Endometrial microvascular endothelial cells (primary cell): ENCODE measurements around the gene NID1. TPM values are rescaled to one million over a fixed set of nuclear protein-coding genes. Genes with fewer than 3 reads are reported as not detected.

Experiments used
- in situ Hi-C: cut with HindIII; loops from 2 replicates; pipeline ENCODE4 v1.10.0; 2017; ENCODE audit warnings: low sequenced_read_pairs, low pct_unique_long_range_greater_than_20kb; ENCODE audit errors: inconsistent ontology term
- total RNA-seq: library from RNA; depleted of rRNA; stranded (reverse); fragments of >200 nt; gene quantifications from one replicate; pipeline ENCODE4 v1.2.3, GENCODE V29; 2015; ENCODE audit errors: inconsistent ontology term

The NID1 gene
- total RNA-seq, 1 donor from 2014 or later: 31.2 TPM

DNA sequence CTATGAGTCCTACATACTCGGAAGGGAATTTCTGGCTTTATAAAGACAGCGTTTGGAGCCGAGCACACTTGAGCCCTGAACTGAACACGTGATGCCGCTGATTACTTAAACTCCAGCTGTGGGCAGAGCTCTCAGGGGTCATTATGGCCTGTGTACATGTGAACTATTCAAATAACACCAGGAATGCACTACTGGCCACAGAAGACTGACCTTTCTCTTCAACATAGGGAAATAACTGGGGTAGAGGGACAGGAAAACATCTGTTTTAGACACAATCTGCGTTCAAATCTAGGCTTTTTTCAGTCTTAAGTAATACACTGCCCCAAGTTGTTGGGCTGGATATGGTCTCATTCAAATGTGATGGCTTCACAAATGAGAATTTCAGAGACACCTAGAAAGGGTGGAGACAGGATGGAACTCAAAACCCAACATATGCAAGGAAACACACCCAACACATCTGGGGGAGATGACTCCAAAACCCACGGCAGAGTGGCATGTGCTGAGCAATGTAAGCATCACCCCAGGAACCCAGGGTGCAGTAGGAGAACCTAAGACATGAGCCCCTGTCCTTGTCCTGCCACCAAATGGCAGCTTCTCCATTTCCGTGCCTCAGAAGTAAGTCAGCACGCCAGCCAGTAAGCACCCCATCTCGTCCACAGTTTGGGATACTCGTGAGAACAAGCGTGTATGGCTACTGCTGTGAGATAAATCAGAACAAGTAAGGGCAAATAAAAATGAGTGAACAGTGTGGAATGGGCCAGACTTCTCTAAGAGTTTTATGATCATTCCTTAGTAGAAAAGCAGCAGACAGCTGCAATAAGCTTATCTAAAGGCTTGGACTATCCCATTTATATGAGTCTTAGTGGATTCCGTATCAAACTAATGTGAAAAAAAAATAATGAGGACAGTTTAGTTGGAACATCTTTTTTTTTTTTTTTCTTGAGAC lies 24.9 kb downstream of the NID1 start:
- in situ Hi-C loops: no loop called here

DNA sequence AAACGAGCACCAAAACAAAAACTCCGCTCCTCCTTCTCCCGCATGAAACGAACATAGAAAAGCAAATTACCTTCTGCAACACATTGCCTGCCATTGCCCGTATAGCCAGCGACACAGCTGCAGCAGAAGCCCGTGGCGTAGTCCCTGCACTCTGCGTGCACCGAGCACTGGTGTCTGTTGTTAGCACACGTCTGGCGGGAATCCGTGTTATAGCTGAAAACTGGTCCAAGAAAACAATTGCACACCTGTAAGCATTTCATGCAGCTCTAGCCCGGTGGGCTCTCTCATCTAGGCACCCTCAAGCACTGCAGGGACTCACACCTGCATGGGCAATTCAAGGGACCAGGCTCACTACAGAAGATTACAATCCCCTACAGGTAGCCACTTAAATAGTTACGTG lies 26.9 kb downstream of the NID1 start:
- in situ Hi-C loops: no loop called here

DNA sequence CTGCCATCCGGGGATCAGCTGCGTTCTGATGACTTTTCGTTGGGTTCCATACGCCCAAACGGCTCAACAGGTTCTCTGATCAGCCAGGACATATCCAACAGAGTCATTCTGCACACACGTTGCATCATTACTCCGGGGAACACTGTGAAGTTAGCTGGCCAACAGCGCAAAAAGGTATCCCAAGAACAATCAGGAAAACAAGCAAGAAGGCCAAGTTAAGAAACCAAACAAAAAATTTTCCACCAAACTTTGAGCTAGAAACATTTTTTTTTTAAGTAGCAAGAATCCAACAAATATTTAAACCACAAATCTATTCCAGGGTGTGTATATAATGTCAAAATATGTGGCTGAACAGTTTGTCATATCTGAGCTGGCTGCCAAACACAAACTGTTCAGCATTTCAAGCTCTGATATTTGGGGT lies 29.2 kb downstream of the NID1 start:
- in situ Hi-C loops: no loop called here

DNA sequence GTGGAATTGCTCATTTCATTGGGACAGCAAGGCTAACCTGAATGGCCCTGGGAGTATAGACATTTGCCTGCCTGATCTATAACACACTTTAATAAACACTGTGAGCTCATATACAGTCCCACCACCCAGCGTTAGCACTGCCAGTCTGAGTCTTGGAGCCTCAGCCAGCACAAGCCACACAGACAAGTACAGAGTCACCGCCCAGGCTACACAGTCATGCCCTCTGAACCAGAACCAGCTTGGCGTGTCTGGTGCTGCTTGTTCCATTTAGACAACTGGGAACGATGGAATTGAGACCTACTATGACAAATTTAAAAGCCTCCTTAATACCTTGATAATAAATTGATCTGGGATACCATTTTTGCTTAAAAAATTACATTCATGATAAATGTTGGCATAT lies 31.6 kb downstream of the NID1 start:
- in situ Hi-C loops: no loop called here

DNA sequence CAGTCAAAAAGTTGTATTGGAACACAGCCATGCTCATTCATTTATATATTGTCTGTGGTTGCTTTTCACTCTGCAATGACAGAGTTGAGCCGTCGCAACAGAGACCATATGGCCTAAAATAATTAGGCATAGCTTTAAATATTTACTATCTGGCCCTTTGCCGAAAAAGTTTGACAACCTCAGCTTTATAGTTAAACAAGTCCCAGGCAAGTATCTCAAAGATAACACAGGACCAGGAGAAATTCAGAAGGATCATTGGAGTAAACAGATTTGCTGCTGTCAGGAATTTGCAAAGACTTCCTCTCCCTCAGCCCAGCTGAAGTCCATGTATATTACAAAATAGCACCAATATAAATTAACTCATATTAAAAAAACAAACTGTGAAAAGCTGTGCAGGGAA lies 34.4 kb downstream of the NID1 start:
- in situ Hi-C loops: no loop called here

DNA sequence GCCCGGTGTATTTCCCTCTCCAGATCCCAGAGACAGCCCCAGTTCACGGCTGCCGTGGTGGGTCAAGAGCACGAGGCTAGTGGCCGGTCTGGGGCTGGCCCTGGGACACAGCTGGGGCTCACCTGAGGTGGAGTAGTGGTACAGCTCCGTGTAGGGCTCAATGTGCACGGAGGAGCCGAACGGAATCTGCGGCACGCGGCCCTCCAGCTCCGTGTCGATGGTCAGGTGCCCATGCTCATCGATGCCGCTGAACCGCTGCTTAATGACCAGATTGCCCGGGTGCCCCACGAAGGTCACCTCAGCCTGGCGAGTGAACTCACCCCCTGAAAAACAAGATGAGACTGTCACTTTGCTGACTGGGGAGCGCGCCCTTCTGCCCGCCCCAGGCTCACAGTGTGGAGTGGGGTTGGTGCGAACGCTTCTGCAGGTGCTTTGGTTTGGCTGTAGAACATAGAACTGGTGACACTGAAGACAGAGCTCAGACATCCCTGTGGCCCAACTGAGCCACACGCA lies 35.4 kb downstream of the NID1 start:
- in situ Hi-C loops: no loop called here

DNA sequence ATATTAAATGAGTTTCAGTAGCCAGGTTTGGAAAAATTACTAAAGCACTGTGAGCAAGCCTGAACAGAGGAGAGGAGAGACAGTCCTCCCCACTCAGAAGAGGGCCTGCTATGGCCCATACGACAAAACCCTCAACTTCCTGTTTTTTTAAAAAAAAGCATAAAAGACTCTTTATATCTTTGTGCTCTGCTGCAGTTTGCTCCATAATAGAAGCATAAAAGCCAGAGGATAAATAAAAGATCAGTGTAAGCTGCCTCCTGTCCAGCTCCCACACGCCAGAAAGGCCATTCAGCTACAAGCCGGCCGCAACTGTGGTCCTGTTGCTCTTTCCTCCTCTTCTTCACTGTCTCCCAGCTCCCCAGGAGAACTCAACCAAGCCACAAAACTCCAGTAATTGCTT lies 37.8 kb downstream of the NID1 start:
- in situ Hi-C loops: no loop called here

DNA sequence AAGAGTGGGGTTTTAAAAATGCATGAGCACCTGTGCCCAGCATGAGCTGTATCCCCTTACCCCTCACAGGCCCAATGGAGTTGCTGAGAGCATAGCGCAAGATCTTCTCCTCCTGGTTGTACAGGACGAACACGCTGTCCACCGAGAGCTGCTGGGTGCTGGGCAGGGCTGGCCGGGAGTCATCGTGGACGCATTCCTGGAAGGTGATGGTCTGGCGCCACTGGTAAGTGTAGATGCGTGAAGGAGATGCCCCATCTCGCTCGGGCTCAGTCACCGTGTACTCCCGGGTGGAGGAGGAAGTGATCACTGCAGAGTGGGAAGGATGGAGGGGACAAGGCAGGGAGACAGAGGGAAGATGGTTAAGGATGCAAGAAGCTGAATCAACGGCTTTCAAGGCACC lies 39.1 kb downstream of the NID1 start:
- in situ Hi-C loops: no loop called here

DNA sequence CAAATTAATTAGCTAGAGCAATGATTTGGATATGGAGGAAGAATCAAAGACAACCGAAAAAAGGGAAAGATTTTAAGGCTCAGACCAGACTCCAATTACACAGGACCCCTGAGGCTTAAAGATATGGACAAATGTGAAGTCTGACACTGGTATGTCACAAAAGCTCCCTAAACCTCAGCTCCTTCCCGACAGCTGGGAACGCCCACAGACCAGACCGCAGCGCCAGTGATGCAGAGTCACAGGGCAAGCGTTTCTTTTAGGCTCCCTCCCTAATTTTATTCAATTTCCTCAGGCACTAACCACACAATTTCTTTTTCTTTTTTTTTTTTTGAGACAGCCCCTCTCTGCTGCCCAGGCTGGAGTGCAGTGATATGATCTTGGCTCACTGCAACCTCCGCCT lies 40.2 kb downstream of the NID1 start:
- in situ Hi-C loops: no loop called here

DNA sequence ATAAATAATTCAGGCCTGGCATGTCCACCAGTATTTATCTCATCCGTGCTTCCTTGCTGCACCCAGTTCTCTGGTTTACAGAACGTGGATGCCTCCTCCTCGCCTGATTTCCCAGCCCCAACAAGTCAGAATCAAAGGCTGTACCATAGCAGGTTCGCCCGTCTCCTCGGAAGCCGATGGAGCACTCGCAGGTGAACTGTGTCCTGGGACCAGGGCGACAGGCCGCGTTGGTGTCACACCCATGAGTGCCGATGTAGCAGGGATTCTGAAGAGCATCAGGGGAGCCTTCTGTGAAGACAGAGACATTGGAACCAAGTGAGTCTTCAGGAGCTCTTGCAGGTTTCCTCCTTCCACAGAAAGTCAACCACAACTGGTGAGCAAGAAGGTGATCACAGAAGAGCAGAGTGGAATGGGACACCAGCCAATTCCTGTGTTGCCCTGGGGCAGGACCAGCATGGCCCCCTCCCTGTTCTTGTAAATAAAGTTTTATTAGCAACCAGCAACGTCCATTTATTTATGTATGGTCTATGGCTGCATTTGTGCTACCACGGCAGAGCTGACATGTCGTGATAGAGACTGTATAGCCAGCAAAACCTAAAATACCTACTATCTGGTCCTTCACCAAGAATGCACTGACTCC lies 40.8 kb downstream of the NID1 start:
- in situ Hi-C loops: no loop called here

DNA sequence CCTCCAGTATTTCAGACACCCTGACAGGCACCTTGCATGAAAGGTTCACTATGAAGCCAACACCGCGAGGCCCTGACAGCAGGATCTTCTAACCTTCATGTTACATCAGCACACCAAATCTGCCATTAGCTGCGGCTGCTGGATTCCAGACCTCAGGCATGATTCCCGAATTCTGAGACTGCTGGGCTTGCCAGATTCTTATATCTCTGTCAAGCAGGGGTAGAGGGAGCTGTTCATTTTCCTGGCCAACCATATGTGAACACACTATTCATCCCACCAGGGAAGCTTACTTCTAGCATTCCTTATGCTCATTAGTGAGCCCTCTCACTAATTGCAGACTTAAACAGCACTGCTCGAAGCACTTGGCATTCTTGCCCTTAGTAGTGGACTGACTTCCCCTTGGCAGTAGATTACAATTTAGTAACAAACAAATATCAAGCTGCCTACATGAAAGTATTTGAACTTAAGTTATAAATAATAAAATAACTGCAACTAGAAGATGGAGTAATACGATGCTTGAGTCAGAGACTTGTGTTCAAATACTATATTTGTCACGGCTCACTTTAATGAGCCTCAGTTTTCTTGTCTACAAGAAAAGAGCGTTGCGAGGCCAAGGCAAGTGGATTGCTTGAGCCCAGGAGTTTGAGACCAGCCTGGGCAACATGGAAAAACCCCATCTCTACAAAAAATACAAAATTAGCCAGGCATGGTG lies 43.3 kb downstream of the NID1 start:
- in situ Hi-C loops: no loop called here

DNA sequence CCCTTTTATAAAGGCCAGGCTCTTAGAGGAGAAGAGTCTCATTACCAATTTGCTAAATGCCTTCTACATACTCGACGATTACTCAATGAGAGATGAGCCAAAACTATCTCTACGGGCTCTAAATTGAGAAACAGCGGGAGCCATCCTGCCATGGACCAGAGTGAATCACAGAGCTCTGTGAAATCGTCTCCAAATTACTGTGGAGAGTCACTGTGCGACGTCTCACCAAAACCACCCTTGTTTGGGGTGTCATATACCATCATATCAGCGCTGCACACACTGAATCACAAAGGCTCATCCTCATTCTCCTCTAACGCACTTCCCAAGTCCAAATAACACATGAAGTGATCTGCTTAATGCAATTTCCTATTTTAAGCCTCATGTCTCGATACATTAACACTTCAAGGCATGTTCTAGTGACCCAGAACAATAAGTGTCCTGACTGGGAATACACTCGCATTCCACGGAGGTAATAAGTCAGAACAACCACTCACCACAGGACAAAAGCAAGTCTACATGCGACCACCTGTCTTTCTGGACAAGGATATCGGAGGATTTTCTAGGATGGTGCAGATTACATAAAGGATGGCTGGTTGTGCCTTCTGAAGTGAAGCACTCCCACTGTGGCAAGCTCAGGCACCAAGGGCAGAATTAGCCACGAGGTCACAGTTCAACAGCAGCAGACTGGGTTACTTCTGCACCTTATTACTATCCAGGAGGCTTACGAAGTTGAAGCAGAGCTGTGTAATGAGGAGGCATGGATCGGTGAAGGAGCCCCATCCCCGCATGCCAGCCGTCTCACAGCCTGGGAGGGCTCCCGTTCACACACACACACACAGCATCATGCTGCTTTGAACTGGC lies 44.3 kb downstream of the NID1 start:
- in situ Hi-C loops: no loop called here

DNA sequence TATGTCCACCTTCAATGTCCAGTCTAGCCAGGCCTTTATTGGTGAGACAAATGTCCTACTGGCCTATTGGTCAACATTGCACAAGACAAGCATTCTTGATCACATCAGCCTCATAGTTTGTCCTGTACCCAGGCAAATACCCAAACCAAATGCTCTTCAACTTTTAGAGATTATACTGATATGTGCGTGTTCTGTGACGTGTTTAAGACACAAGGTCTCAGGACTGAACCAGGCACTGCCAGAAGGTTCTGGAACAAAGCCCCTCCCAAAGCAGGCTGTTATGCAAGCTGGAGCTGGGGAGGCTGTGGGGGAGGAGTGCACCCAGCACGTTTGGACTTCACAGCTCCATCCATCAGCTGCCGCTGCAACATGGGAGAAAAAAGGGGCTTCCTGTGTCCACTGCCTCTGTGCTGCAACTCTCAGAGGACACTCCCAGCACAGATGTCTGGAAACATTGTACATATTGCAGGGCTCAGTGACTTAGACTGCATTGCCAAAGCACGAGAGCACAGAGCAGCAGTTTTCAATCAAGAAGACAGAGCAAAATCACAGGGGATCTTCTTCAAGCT lies 45.9 kb downstream of the NID1 start:
- in situ Hi-C loops: no loop called here

DNA sequence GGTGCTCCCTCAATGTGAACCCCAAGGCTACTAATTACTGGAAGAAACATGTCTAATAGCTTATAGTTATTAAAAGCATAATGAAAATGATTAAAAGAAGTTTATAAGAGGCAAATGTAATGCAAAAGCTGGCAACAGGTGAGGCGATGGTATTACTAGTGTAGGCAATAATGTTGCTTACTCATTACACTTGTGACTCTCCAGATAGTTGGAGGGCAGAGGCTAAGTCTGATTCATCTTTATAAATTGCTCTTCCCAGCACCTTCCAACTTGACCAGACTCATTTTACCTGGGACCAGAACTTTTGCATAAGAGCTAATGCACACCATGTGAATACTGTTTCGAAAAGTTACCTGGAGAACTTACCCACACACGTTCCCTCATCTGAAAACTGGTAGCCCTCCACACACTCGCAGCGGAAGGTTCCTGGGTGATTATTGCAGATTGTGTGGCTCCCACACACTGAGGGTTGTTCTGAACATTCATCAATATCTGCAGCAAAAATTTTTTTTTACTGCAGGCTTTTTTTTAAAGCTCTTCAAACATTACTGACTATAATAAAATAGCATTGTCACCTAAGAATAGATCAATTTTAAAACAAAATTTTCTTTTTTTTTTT lies 48.0 kb downstream of the NID1 start:
- in situ Hi-C loops: no loop called here

DNA sequence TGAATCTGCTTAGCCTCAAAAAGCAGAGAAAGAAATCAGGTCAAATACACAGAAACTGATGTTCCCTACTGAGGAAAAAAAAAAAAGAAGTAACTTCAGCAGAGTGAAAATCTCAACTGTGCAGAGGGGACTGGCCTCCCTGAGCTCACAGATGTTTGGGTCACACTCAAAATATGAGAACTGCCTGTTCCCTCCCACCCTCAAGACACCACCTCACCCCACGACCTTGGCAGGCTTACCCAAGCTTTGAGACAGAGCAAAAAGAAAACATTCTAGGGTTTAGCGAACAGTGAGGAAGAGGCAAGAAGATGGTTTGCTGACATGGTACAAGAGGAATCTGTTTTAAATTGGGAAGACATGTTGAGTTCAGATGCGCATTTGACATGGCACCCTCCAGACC lies 48.8 kb downstream of the NID1 start:
- in situ Hi-C loops: no loop called here

DNA sequence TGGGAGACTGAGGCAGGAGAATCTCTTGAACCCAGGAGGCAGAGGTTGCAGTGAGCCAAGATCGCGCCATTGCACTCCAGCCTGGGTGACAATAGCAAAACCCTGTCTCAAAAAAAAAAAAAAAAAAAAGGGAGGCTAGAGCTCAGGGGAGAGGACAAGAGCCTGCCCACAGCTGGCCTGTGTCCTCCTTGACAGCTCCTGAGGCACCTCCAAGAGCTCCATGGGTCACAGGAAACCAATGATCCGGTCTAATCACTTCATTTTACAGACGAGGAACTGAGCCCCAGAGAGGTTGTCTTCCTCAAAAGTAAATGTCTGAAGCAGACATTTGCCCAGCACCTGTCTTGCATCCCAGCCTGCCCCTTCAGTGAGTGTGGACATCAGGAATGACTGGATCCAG lies 49.4 kb downstream of the NID1 start:
- in situ Hi-C loops: no loop called here

DNA sequence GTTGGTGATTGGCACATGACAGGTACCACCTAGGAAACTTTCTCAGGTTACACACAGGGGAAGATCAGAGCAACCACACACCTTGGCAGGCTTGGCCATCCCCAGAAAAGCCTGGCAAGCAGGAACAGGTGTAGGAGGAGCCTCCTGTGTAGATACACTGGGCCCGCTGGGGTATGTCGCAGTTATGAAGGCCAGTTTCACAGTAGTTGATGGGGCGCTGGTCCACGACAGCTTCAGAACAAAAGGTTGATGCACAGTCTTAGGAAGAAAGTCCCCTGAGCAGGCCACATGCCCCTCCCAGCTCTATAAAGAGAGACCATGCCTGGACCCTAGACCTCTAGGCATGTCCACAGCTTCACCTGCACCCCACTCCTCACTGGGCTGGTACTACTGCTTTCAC lies 51.6 kb downstream of the NID1 start:
- in situ Hi-C loops: no loop called here

DNA sequence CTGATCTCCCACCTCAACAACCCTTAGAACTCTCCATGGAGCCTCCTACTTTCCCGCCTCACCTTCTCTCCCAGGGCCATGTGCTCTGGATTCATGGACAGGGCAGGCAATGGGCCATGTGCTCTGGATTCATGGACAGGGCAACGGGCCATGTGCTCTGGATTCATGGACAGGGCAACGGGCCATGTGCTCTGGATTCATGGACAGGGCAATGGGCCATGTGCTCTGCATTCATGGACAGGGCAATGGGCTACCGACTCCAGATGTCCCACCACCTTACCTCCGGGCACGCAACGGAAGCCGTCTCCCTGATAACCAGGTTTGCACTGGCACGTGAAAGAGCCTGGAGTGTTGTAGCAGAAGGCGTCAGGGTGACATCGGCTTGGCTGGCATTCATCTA lies 53.2 kb downstream of the NID1 start:
- in situ Hi-C loops: no loop called here
